AG09309 (cell line): Measurements from ENCODE around the gene HNRNPH2.

Experiments used
- DNase-seq: peaks from one replicate; pipeline ENCODE4 v3.0.0-alpha.2; 2010; ENCODE audit warnings: low read depth
- H3K4me3 ChIP-seq: 2 replicates; pipeline ENCODE4 v1.5.1; 2011; ENCODE audit warnings: mild to moderate bottlenecking, low read depth, low read length, moderate library complexity; ENCODE audit not compliant: control insufficient read depth
- CTCF ChIP-seq: IDR thresholded peaks from 2 replicates; pipeline ENCODE4 v1.5.1; 2011; ENCODE audit warnings: mild to moderate bottlenecking, low read depth, low read length, inconsistent platforms; ENCODE audit not compliant: insufficient read depth, control insufficient read depth; ENCODE audit errors: missing control alignments

The HNRNPH2 gene

GRCh38 chrX:101407748-101408531 lies at the start of gene HNRNPH2, which contains the start of gene GLA:
Gene HNRNPH2 (plus strand): TSS chrX:101408222. CDS start chrX:101411989, 3,767 bp downstream.
Gene GLA (minus strand): TSS chrX:101407925. CDS start chrX:101407903, 22 bp downstream.
- DNase-seq, result peak; percentile 97
- H3K4me3 ChIP-seq, result peak within 1 kb of the TSS; percentile 64
- TF ChIP-seq CTCF, result no peak

GRCh38 chrX:101359966-101360365 lies 48.1 kb upstream of the HNRNPH2 start:
- H3K4me3 ChIP-seq, result no peak overlapping the region
- no peak for DNase-seq
- TF ChIP-seq CTCF, result no peak

- DNase-seq, result no peak
- no peak for TF ChIP-seq CTCF
- H3K4me3 ChIP-seq, result no peak overlapping the region
These were observed 47.6 kb upstream of the HNRNPH2 start for GRCh38 chrX:101360390-101360789.

GRCh38 chrX:101362116-101362515 lies 45.9 kb upstream of the HNRNPH2 start:
- no peak overlapping the region for H3K4me3 ChIP-seq
- no peak for DNase-seq
- TF ChIP-seq CTCF, result no peak

- H3K4me3 ChIP-seq, result no peak overlapping the region
- no peak for TF ChIP-seq CTCF
- no peak for DNase-seq
These were observed 45.3 kb upstream of the HNRNPH2 start for GRCh38 chrX:101362757-101363156.

- no peak overlapping the region for H3K4me3 ChIP-seq
- DNase-seq, result no peak
- no peak for TF ChIP-seq CTCF
These were observed 42.7 kb upstream of the HNRNPH2 start for GRCh38 chrX:101365301-101365795.
